GM23338 (cell line): Measurements from ENCODE around the gene CEP131. TPM values are rescaled to one million over a fixed set of nuclear protein-coding genes. Genes with fewer than 3 reads are reported as not detected.

Experiments
- ATAC-seq: fragments of 200-7000 bp; cut with Tn5 transposase; 3 replicates; pipeline ENCODE4 v1.9.1; 2020
- DNase-seq: peaks from one replicate; pipeline ENCODE4 v3.0.0-alpha.2; 2015; ENCODE audit warnings: low spot score
- H2AFZ ChIP-seq: fragments of 200-600 bp; sonication (generic); 2 replicates; pipeline ENCODE4 v1.8.0; 2016; ENCODE audit warnings: antibody characterized with exemption, mild to moderate bottlenecking, moderate library complexity
- H3F3A ChIP-seq: fragments of 200-600 bp; sonication (generic); replicated peaks from 2 replicates; pipeline ENCODE4 v1.8.0; 2017; ENCODE audit warnings: antibody characterized with exemption, mixed run types, low read depth
- H3K27ac ChIP-seq: fragments of 200-600 bp; sonication (generic); 2 replicates; pipeline ENCODE4 v1.6.1; 2016; ENCODE audit warnings: low read depth
- H3K27me3 ChIP-seq: fragments of 200-600 bp; sonication (generic); 2 replicates; pipeline ENCODE4 v1.8.0; 2016; ENCODE audit warnings: mild to moderate bottlenecking, mixed run types, moderate library complexity; ENCODE audit not compliant: insufficient read depth
- H3K36me3 ChIP-seq: fragments of 200-600 bp; sonication (generic); 2 replicates; pipeline ENCODE4 v1.8.0; 2016; ENCODE audit warnings: mild to moderate bottlenecking; ENCODE audit not compliant: insufficient read depth
- H3K4me1 ChIP-seq: fragments of 200-600 bp; sonication (generic); 2 replicates; pipeline ENCODE4 v1.8.0; 2016; ENCODE audit warnings: mild to moderate bottlenecking, moderate library complexity; ENCODE audit not compliant: insufficient read depth
- H3K4me2 ChIP-seq: fragments of 200-600 bp; sonication (generic); 2 replicates; pipeline ENCODE4 v1.7.1; 2017; ENCODE audit warnings: mixed run types
- H3K4me3 ChIP-seq: fragments of 200-600 bp; sonication (generic); 2 replicates; pipeline ENCODE4 v1.6.1; 2016; ENCODE audit warnings: mixed run types
- H3K79me2 ChIP-seq: fragments of 200-600 bp; sonication (generic); replicated peaks from 2 replicates; pipeline ENCODE4 v1.8.0; 2017; ENCODE audit warnings: mild to moderate bottlenecking; ENCODE audit not compliant: insufficient read depth
- H3K9me2 ChIP-seq: fragments of 200-600 bp; sonication (generic); 2 replicates; pipeline ENCODE4 v1.8.0; 2017; ENCODE audit not compliant: insufficient read depth
- H4K20me1 ChIP-seq: fragments of 200-600 bp; sonication (generic); replicated peaks from 2 replicates; pipeline ENCODE4 v1.8.0; 2017; ENCODE audit warnings: mild to moderate bottlenecking; ENCODE audit not compliant: insufficient read depth
- H3K27ac Mint-ChIP-seq: 2 replicates; pipeline ENCODE4 v1.8.0; 2020; ENCODE audit warnings: inconsistent platforms, mild to moderate bottlenecking, moderate library complexity, mixed read lengths
- H3K27me3 Mint-ChIP-seq: 3 replicates; pipeline ENCODE4 v1.8.0; 2022; ENCODE audit warnings: low read depth, mild to moderate bottlenecking, moderate library complexity, mixed read lengths, inconsistent platforms; ENCODE audit not compliant: insufficient read depth, poor library complexity
- H3K36me3 Mint-ChIP-seq: 3 replicates; pipeline ENCODE4 v1.8.0; 2021; ENCODE audit warnings: low read depth, mild to moderate bottlenecking, inconsistent platforms, moderate library complexity, mixed read lengths
- H3K4me1 Mint-ChIP-seq: 3 replicates; pipeline ENCODE4 v1.8.0; 2020; ENCODE audit warnings: mild to moderate bottlenecking, inconsistent platforms, mixed read lengths
- H3K4me3 Mint-ChIP-seq: 3 replicates; pipeline ENCODE4 v1.8.0; 2021; ENCODE audit warnings: moderate library complexity, mild to moderate bottlenecking, inconsistent platforms, mixed read lengths
- H3K9me3 Mint-ChIP-seq: 3 replicates; pipeline ENCODE4 v1.8.0; 2020; ENCODE audit warnings: moderate library complexity, mild to moderate bottlenecking, inconsistent platforms, mixed read lengths
- CREB1 ChIP-seq: fragments of 250-450 bp; sonication (Bioruptor Pico); IDR thresholded peaks from 2 replicates; pipeline ENCODE4 v1.5.0; 2020; ENCODE audit warnings: low read depth, mild to moderate bottlenecking, moderate library complexity
- ETS1 ChIP-seq: IDR thresholded peaks from 2 replicates; pipeline ENCODE4 v1.6.1; 2016; ENCODE audit warnings: antibody characterized with exemption
- EZH2 ChIP-seq: fragments of 200-600 bp; sonication (generic); IDR thresholded peaks from one replicate; pipeline ENCODE4 v1.8.0; 2017; ENCODE audit warnings: antibody characterized with exemption, mild to moderate bottlenecking, low read depth; ENCODE audit not compliant: unreplicated experiment
- EZH2phosphoT487 ChIP-seq: fragments of 200-600 bp; sonication (generic); IDR thresholded peaks from one replicate; pipeline ENCODE4 v1.8.1; 2018; ENCODE audit warnings: antibody characterized with exemption; ENCODE audit not compliant: unreplicated experiment
- JUNB ChIP-seq: IDR thresholded peaks from one replicate; pipeline ENCODE4 v1.6.1; 2016; ENCODE audit warnings: antibody characterized with exemption; ENCODE audit not compliant: unreplicated experiment
- NANOG ChIP-seq: IDR thresholded peaks from 2 replicates; pipeline ENCODE4 v1.6.1; 2016; ENCODE audit warnings: antibody characterized with exemption, borderline replicate concordance
- POLR2AphosphoS5 ChIP-seq: IDR thresholded peaks from 2 replicates; pipeline ENCODE4 v1.6.1; 2016; ENCODE audit warnings: antibody characterized with exemption, low read depth
- REST ChIP-seq: IDR thresholded peaks from one replicate; pipeline ENCODE4 v1.6.1; 2018; ENCODE audit warnings: antibody characterized with exemption; ENCODE audit not compliant: unreplicated experiment
- STAT1 ChIP-seq: IDR thresholded peaks from one replicate; pipeline ENCODE4 v1.6.1; 2016; ENCODE audit warnings: antibody characterized with exemption; ENCODE audit not compliant: unreplicated experiment
- ZNF114 ChIP-seq: fragments of 250-450 bp; sonication (Bioruptor Pico); IDR thresholded peaks from 2 replicates; pipeline ENCODE4 v1.5.0; 2020; ENCODE audit warnings: mild to moderate bottlenecking, moderate library complexity
- ZNF331 ChIP-seq: fragments of 250-450 bp; sonication (Bioruptor Pico); IDR thresholded peaks from 2 replicates; pipeline ENCODE4 v1.5.0; 2020; ENCODE audit warnings: low read depth, mild to moderate bottlenecking, moderate library complexity
- polyA plus RNA-seq: library from polyadenylated mRNA; unstranded; fragments of >200 nt; fragmentation: Nextera tagmentation; extraction: Ambion mirVana; gene quantifications from 2 replicates; pipeline ENCODE4 v1.2.1, GENCODE V29; 2016
- total RNA-seq: library from RNA; depleted of rRNA; stranded (reverse); fragments of >200 nt; shearing (Covaris generic); gene quantifications from 2 replicates; pipeline ENCODE4 v1.2.3, GENCODE V29; 2014
- TF ChIP-seq, protein P1 (sequence below): fragments of 250-450 bp; sonication (Bioruptor Pico); IDR thresholded peaks from 2 replicates; pipeline ENCODE4 v1.5.0; 2020; ENCODE audit warnings: mild to moderate bottlenecking, moderate library complexity
- TF ChIP-seq, protein P2 (sequence below), 2 experiments: fragments of 200-600 bp in 1 of 2; sonication (generic) in 1 of 2; conservative IDR thresholded peaks; 2 replicates each; pipeline versions ENCODE4 v1.5.1 to v1.6.1; 2016 to 2017; ENCODE audit warnings: antibody characterized with exemption in 2 of 2, low read depth in 2 of 2, mild to moderate bottlenecking in 2 of 2, moderate library complexity in 1 of 2

The CEP131 gene
- total and polyA plus RNA-seq, 2 experiments from 2014 or later, result 26.8 to 35.5 TPM

DNA sequence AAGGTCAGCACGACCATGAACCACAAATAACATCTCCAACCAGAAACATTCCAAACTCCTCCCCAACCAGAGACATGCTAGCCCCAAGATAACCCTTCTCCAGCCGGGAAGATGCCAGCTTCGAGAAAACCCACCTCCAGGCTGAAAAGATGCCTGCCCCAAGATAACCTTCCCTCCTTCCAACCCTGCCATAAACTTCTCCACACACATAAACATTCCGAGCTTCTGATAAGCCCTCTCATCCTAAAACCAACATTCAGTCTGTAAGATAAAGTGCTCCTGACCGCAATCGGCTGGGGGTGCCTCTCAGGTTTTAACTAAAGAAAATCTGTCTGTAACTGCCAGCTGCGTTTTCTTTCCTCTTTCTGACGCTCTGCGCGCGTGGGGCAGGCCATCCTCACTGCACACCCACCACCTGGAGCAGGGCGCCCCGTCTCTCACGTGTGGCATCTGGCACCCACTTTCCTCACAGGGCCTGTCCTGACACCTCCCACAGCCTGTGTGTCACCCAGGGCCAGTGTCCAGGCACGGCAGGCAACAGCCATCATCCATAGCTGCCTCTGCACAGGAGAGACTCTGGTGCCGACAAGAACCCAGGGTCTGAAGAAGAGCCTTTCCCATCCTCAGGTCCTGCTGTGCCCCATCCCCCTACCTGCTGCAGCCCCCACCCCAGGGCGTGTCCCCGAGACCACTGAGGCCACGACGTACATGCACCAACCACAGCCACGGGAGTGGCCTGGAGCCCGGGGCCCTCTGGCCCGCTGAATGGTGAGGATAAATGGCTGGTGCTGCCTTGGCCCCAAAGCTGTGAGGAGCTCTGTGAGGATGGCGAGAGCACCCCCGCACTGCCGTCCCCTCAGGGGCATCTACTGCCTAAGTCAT lies 12.4 kb upstream of the CEP131 start:
- Histone ChIP-seq H2AFZ (no peak overlapping the region), H4K20me1 (no peaks in the 10 kb centered on the region), H3K4me2 (no peak overlapping the region), H3F3A (0 out of 2 replicates have a peak, but pooled peaks cover 2% of the 10 kb centered on the region), H3K4me1 (no peaks in the 10 kb centered on the region), H3K36me3 (no peaks in the 10 kb centered on the region), H3K27ac (no peak overlapping the region), H3K79me2 (peaks cover 8% of the 10 kb centered on the region), H3K9me2 (no peaks in the 10 kb centered on the region), H3K4me3 (no peak overlapping the region), H3K27me3 (no peaks in the 10 kb centered on the region)
- Mint-ChIP-seq H3K4me1 (peaks cover 8% of the 10 kb centered on the region), H3K27ac (no peak overlapping the region), H3K4me3 (no peak overlapping the region; the same call in 2 of the 3 replicates), H3K27me3 (peaks cover 6% of the 10 kb centered on the region), H3K9me3 (no peaks in the 10 kb centered on the region), H3K36me3 (peaks cover 10% of the 10 kb centered on the region)
- no peak for ATAC-seq
- DNase-seq, result no peak
- TF ChIP-seq ETS1 (no peak), POLR2AphosphoS5 (no peak), REST (no peak), EZH2 (no peak), JUNB (no peak), NANOG (no peak), EZH2phosphoT487 (no peak), ZNF114 (no peak), STAT1 (no peak), ZNF331 (CRISPR knock-in tag) (no peak), CREB1 (CRISPR knock-in tag) (no peak)
- TF ChIP-seq, protein P1, sequence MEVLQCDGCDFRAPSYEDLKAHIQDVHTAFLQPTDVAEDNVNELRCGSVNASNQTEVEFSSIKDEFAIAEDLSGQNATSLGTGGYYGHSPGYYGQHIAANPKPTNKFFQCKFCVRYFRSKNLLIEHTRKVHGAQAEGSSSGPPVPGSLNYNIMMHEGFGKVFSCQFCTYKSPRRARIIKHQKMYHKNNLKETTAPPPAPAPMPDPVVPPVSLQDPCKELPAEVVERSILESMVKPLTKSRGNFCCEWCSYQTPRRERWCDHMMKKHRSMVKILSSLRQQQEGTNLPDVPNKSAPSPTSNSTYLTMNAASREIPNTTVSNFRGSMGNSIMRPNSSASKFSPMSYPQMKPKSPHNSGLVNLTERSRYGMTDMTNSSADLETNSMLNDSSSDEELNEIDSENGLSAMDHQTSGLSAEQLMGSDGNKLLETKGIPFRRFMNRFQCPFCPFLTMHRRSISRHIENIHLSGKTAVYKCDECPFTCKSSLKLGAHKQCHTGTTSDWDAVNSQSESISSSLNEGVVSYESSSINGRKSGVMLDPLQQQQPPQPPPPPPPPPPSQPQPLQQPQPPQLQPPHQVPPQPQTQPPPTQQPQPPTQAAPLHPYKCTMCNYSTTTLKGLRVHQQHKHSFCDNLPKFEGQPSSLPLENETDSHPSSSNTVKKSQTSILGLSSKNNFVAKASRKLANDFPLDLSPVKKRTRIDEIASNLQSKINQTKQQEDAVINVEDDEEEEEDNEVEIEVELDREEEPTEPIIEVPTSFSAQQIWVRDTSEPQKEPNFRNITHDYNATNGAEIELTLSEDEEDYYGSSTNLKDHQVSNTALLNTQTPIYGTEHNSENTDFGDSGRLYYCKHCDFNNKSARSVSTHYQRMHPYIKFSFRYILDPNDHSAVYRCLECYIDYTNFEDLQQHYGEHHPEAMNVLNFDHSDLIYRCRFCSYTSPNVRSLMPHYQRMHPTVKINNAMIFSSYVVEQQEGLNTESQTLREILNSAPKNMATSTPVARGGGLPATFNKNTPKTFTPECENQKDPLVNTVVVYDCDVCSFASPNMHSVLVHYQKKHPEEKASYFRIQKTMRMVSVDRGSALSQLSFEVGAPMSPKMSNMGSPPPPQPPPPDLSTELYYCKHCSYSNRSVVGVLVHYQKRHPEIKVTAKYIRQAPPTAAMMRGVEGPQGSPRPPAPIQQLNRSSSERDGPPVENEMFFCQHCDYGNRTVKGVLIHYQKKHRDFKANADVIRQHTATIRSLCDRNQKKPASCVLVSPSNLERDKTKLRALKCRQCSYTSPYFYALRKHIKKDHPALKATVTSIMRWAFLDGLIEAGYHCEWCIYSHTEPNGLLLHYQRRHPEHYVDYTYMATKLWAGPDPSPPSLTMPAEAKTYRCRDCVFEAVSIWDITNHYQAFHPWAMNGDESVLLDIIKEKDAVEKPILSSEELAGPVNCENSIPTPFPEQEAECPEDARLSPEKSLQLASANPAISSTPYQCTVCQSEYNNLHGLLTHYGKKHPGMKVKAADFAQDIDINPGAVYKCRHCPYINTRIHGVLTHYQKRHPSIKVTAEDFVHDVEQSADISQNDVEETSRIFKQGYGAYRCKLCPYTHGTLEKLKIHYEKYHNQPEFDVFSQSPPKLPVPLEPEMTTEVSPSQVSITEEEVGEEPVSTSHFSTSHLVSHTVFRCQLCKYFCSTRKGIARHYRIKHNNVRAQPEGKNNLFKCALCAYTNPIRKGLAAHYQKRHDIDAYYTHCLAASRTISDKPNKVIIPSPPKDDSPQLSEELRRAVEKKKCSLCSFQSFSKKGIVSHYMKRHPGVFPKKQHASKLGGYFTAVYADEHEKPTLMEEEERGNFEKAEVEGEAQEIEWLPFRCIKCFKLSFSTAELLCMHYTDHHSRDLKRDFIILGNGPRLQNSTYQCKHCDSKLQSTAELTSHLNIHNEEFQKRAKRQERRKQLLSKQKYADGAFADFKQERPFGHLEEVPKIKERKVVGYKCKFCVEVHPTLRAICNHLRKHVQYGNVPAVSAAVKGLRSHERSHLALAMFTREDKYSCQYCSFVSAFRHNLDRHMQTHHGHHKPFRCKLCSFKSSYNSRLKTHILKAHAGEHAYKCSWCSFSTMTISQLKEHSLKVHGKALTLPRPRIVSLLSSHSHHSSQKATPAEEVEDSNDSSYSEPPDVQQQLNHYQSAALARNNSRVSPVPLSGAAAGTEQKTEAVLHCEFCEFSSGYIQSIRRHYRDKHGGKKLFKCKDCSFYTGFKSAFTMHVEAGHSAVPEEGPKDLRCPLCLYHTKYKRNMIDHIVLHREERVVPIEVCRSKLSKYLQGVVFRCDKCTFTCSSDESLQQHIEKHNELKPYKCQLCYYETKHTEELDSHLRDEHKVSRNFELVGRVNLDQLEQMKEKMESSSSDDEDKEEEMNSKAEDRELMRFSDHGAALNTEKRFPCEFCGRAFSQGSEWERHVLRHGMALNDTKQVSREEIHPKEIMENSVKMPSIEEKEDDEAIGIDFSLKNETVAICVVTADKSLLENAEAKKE, result no peak
- TF ChIP-seq, protein P2, sequence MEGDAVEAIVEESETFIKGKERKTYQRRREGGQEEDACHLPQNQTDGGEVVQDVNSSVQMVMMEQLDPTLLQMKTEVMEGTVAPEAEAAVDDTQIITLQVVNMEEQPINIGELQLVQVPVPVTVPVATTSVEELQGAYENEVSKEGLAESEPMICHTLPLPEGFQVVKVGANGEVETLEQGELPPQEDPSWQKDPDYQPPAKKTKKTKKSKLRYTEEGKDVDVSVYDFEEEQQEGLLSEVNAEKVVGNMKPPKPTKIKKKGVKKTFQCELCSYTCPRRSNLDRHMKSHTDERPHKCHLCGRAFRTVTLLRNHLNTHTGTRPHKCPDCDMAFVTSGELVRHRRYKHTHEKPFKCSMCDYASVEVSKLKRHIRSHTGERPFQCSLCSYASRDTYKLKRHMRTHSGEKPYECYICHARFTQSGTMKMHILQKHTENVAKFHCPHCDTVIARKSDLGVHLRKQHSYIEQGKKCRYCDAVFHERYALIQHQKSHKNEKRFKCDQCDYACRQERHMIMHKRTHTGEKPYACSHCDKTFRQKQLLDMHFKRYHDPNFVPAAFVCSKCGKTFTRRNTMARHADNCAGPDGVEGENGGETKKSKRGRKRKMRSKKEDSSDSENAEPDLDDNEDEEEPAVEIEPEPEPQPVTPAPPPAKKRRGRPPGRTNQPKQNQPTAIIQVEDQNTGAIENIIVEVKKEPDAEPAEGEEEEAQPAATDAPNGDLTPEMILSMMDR (conservative IDR thresholded peaks at IDR 0.05; ENCODE audit: low read depth in 2 of 2), result no peak
